Sigmoid colon (tissue), 7 donors: ENCODE measurements around the gene CSF1R. TPM values are rescaled to one million over a fixed set of nuclear protein-coding genes. Genes with fewer than 3 reads are reported as not detected.

Experiments used
- DNase-seq: peaks from one replicate; pipeline ENCODE4 v3.0.0-alpha.2; 2019
- H3K27ac ChIP-seq, 4 donors: fragments of 200-600 bp; sonication (generic); one replicate each; pipeline ENCODE4 v1.5.1; 2016 to 2019; ENCODE audit warnings: mild to moderate bottlenecking in 1 of 4
- H3K27me3 ChIP-seq, 3 donors: fragments of 200-600 bp; sonication (generic); one replicate each; pipeline ENCODE4 v1.5.1; 2019; ENCODE audit warnings: mild to moderate bottlenecking in 1 of 3
- H3K36me3 ChIP-seq, 4 donors: fragments of 200-600 bp; sonication (generic); one replicate each; pipeline ENCODE4 v1.5.1; 2016 to 2019
- H3K4me1 ChIP-seq, 4 donors: fragments of 200-600 bp; sonication (generic); one replicate each; pipeline ENCODE4 v1.5.1; 2017 to 2019
- H3K4me3 ChIP-seq, 4 donors: fragments of 200-600 bp; sonication (generic); one replicate each; pipeline ENCODE4 v1.5.1; 2017 to 2019; ENCODE audit warnings: mild to moderate bottlenecking in 2 of 4, moderate library complexity in 1 of 4
- H3K9me3 ChIP-seq, 4 donors: fragments of 200-600 bp in 3 of 4; sonication (generic) in 3 of 4; one replicate each; pipeline versions ENCODE4 v1.5.1 to v1.6.1; 2013 to 2019
- CTCF ChIP-seq, 4 experiments: fragments of 450-650 bp in 3 of 4; fragments of 200-600 bp in 1 of 4; IDR thresholded peaks; one replicate each; pipeline ENCODE4 v1.5.1; 2016 to 2019; ENCODE audit warnings: antibody characterized with exemption in 4 of 4, mild to moderate bottlenecking in 3 of 4, moderate library complexity in 2 of 4
- EP300 ChIP-seq, 4 donors: sonication (generic); formaldehyde crosslinking; IDR thresholded peaks; one replicate each; pipeline ENCODE4 v1.6.1; 2017; ENCODE audit warnings: antibody characterized with exemption in 4 of 4
- POLR2A ChIP-seq, 2 donors: fragments of 450-650 bp; IDR thresholded peaks; one replicate each; pipeline ENCODE4 v1.6.1; 2016; ENCODE audit warnings: antibody characterized with exemption in 2 of 2, mild to moderate bottlenecking in 2 of 2, moderate library complexity in 2 of 2
- POLR2AphosphoS5 ChIP-seq, 4 donors: sonication (generic); formaldehyde crosslinking; IDR thresholded peaks; one replicate each; pipeline ENCODE4 v1.6.1; 2017; ENCODE audit warnings: antibody characterized with exemption in 4 of 4
- WGBS, 2 donors: extraction: QIAGEN DNeasy Blood & Tissue Kit; methylation state at CpG; one replicate each; pipeline ENCODE4 v1.1.7; 2013; 5-methylcytosine and 5-hydroxymethylcytosine counted together
- intact Hi-C: fragments of 100-400 bp; cut with DNase I; formaldehyde crosslinking; loops from one replicate; pipeline ENCODE4 v1.15.1; 2023
- polyA plus RNA-seq, 3 donors: library from polyadenylated mRNA; stranded (reverse); fragments of 200-250 nt; gene quantifications; one replicate each; pipeline ENCODE4 v1.2.3, GENCODE V29; 2013
- total RNA-seq, 4 donors: library from RNA; depleted of rRNA; stranded (reverse); fragments of >200 nt; gene quantifications; one replicate each; pipeline ENCODE4 v1.1.0, GENCODE V29; 2016
- donor health status: healthy with polysubstance abuse.
- donor health status: Bipolar disorder and iron deficiency.
- donor health status: healthy.

CSF1R gene
- total and polyA plus RNA-seq, 7 donors, result 10.8 to 44.4 (median 26.1) TPM

- Histone ChIP-seq H3K27ac (no peak overlapping the region), H3K36me3 (no peaks in the 10 kb centered on the region), H3K27me3 (peaks cover 0 to 3% (median 0%) of the 10 kb centered on the region in 3 donors), H3K4me3 (peak overlapping the region in 2 of 4 donors; percentile 9 to 27), H3K4me1 (no peaks in the 10 kb centered on the region), H3K9me3 (no peaks in the 10 kb centered on the region)
- WGBS, 2 donors, result 41 to 54% methylated on average over 3 of the region's 3 CpGs
- DNase-seq, result no peak
- TF ChIP-seq POLR2A (IDR thresholded peaks at IDR 0.05) (no peak), POLR2AphosphoS5 (IDR thresholded peaks at IDR 0.05) (no peak), EP300 (IDR thresholded peaks at IDR 0.05) (no peak), CTCF (IDR thresholded peaks at IDR 0.05) (no peak)
- intact Hi-C loops, result no loop called here
Observed at GRCh38 chr5:150082374-150082773, 4.0 kb downstream of the CSF1R start.

- no peaks in the 10 kb centered on the region for H3K9me3 ChIP-seq
- peak overlapping the region in 1 of 4 donors; percentile 27 for H3K4me3 ChIP-seq
- intact Hi-C loops, result no loop called here
- no peak overlapping the region for H3K27ac ChIP-seq
- DNase-seq, result peak; percentile 80
- H3K27me3 ChIP-seq, result no peaks in the 10 kb centered on the region
- no peaks in the 10 kb centered on the region for H3K4me1 ChIP-seq
- WGBS, 2 donors, result 28 to 59% methylated on average over 15 of the region's 15 CpGs
- TF ChIP-seq EP300 (IDR thresholded peaks at IDR 0.05), result no peak
- TF ChIP-seq POLR2AphosphoS5 (IDR thresholded peaks at IDR 0.05), result peak in 3 of 4 donors; percentile 17 to 57 (median 49)
- H3K36me3 ChIP-seq, result no peaks in the 10 kb centered on the region
Observed at GRCh38 chr5:150081541-150082283, 4.6 kb downstream of the CSF1R start.

- WGBS, 2 donors, result 81 to 87% methylated on average over 15 of the region's 15 CpGs
- Histone ChIP-seq H3K27me3 (no peaks in the 10 kb centered on the region), H3K36me3 (no peaks in the 10 kb centered on the region), H3K27ac (no peak overlapping the region), H3K9me3 (no peaks in the 10 kb centered on the region), H3K4me3 (no peak overlapping the region), H3K4me1 (no peaks in the 10 kb centered on the region)
- intact Hi-C loops, result no loop called here
- no peak for DNase-seq
- TF ChIP-seq POLR2A (IDR thresholded peaks at IDR 0.05) (no peak), EP300 (IDR thresholded peaks at IDR 0.05) (no peak), POLR2AphosphoS5 (IDR thresholded peaks at IDR 0.05) (no peak), CTCF (IDR thresholded peaks at IDR 0.05) (no peak)
Observed at GRCh38 chr5:150080696-150081435, 5.5 kb downstream of the CSF1R start.

- DNase-seq, result no peak
- TF ChIP-seq POLR2A (IDR thresholded peaks at IDR 0.05) (no peak), EP300 (IDR thresholded peaks at IDR 0.05) (no peak), CTCF (IDR thresholded peaks at IDR 0.05) (no peak), POLR2AphosphoS5 (IDR thresholded peaks at IDR 0.05) (no peak)
- no peak overlapping the region for H3K27ac ChIP-seq
- H3K4me1 ChIP-seq, result no peaks in the 10 kb centered on the region
- no peak overlapping the region for H3K4me3 ChIP-seq
- WGBS, 2 donors, result 96% methylated on average over 19 of the region's 19 CpGs
- H3K27me3 ChIP-seq, result no peaks in the 10 kb centered on the region
- intact Hi-C loops, result no loop called here
- no peaks in the 10 kb centered on the region for H3K9me3 ChIP-seq
- no peaks in the 10 kb centered on the region for H3K36me3 ChIP-seq
Observed at GRCh38 chr5:150079909-150080461, 6.4 kb downstream of the CSF1R start.
